OCI-LY3 (cell line): Measurements from ENCODE around the gene RNF208.

Source experiments
- CTCF ChIP-seq: fragments of 200-600, 300-600 bp; sonication (generic); IDR thresholded peaks from 2 replicates; pipeline ENCODE4 v1.5.1; 2014; ENCODE audit warnings: antibody characterized with exemption, low read length, low read depth
- EZH2phosphoT487 ChIP-seq: fragments of 200-600 bp; shearing (Covaris generic); IDR thresholded peaks from 2 replicates; pipeline ENCODE4 v1.6.1; 2018; ENCODE audit warnings: antibody characterized with exemption, mixed run types, low read depth

DNA sequence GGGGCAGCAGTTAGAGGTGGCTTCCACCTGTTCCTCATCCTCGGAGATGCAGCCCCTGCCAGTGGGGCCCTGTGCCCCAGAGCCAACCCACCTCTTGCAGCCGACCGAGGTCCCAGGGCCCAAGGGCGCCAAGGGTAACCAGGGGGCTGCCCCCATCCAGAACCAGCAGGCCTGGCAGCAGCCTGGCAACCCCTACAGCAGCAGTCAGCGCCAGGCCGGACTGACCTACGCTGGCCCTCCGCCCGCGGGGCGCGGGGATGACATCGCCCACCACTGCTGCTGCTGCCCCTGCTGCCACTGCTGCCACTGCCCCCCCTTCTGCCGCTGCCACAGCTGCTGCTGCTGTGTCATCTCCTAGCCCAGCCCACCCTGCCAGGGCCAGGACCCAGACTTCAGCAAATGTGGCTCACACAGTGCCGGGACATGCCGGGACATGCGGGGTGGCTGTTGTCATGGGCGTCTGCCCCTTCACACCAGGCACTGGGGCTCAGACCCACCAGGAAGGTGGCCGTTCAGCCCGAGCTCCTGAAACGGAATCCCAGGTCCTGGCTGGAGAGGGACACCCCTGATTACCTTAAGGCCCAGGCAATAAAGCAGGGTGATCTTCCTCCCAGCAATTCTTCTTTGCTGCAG lies 3.8 kb upstream of the RNF208 start:
- no peak for TF ChIP-seq CTCF
- TF ChIP-seq EZH2phosphoT487 = no peak
